Stimulated activated CD4-positive, alpha-beta T cell treated with anti-CD3 and anti-CD28 coated beads, TNF-alpha, amount 100 ng/mL, for 24 hours (primary cell): ENCODE measurements around the gene PTX3.

Experiments
- DNase-seq, 3 experiments: peaks; one replicate each; pipeline ENCODE4 v3.0.0-alpha.2; 2020; ENCODE audit warnings: low read depth in 3 of 3

Gene PTX3

DNA sequence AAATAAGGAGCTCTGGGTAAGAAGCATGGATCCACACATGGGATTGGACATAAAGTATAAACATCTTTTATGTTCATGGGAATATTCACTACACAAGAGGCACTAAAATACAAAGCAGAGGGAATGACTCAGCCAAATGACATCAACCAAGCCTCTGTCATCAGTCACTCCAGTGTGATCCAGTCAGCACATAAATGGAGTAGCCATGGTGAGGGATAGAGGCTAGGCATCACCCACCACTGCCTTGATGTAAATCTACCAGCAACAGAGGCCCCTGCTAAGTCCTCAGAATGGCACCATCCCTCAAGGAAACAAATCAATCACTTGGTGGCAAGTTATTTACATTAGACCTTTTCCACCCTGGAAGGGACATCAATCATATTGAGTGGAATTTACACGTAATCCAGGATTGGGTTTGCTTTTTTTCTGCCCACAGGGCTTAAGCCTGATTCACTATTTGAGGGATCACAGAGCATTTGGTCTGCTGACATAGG, 39.3 kb downstream of the PTX3 start:
- no peak for DNase-seq

DNA sequence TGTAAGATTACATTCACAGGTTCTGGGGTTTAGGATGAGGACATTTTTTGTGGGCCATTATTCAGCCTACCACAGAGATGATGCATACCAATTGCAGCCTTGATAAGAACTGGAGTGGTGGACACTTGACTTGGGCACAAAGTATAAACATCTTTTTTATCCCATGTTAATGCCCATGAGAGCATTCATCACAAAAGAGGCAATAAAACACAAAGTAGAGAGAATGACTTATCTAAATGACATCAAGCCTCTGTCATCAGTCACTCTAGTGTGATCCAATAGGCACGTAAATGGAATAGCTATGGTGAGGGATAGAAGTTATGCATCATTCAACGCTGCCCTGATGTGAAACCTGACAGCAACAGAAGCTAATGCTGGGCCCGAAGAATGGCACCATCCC, 40.8 kb downstream of the PTX3 start:
- DNase-seq: no peak

DNA sequence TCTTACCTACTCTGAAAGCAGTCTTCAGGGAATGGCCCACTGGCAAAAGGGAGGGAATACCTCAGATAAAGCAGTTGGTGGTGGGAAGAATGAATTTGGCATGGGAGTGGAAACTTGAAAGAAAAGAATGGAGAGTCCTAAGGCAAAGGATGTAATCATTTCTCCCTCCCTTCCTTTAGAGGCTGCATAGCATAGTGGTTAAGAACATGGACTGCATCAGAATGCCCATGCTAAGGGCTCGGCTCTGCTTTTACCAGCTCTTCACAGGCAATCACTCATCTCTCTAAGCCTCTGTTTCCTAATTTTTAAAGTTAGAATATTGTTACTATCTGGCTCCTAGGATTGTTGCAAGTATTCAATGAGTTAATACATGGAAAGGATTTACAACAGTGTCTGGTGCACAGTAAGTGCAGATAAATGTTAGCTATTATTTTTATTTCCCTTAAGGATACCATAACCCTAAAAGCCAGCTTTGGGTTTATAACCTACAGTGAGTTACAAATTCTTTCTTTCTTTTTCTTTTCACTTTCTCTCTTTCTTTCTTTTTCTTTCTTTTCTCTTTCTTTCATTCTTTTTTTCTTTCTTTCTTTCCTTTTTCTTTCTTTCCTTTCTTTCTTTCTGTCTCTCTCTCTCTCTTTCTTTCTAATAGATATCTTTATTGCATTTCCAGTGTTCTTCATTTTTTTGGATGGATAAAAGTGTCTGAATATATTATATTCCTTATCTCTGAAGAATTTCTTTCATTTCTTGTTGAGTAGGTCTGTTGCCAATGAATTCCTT, 43.0 kb downstream of the PTX3 start:
- no peak for DNase-seq

DNA sequence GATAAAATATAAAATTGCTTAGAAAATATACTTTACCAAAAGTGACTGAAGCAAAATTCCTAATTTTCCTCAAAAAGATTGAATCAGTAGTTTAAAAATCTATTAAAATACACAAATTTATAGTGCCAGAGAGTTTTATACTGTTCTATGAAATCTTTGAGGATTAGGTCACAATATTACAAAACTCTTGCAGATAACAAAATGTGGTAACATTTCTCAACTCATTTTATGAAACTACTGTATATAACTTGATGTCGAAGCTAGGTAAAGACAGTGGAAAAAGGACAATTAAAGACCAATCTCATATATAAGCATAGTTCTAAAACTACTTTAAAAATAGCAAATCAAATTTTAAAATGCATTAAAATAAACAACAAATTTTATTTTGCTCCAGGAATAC, 50.7 kb downstream of the PTX3 start:
- DNase-seq: no peak

DNA sequence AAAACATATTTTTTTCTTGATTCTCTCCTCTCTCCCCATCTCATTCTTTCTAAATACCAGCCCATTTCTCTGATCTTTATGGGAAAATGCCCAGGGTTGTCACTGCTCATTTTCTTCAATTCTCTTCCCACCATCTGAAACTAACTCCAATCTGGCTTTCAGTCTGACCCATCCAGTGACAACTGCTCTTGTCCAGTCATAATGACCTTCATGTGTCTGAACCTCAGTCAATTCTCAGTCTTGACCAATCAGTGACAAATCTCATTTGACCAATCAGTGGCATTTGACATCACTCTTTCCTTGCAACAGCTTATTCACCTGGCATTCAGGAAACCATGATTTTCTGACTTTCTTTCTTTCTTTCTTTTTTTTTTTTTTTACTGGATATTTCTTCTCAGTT, 51.5 kb downstream of the PTX3 start:
- no peak for DNase-seq

DNA sequence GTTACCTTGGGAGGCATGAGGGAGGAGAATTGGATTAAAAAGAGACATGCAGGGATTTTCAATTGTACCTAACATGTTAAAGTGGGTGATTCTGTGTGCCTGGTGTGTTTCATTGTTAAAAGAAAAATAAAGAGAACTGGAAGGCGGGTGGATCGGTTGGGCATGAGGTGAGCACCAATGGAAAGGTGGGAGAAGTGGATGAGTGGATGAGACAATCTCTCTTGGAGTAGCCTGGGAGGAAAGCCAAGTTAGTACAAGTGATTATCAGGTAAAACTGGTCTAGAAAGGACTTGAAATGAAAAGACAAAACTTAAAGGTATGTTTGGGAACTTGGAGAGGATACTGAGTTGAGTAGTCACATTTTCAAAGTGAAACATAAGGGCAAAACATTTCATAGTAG, 54.5 kb downstream of the PTX3 start:
- DNase-seq: no peak
